CD4-positive, alpha-beta T cell treated with Interleukin-6 at 100 ng/mL for 8 hours (primary cell): Measurements from ENCODE around the gene CAMP.
"Not testable (repeated sequence)": the region's sequence is repeated elsewhere in the genome, so short reads cannot be mapped to it uniquely, and the experiment has no call there.

ENCODE experiments used
- DNase-seq: peaks from one replicate; pipeline ENCODE4 v3.0.0-alpha.2; 2020; ENCODE audit warnings: mixed read lengths, low spot score

The CAMP gene, protein sequence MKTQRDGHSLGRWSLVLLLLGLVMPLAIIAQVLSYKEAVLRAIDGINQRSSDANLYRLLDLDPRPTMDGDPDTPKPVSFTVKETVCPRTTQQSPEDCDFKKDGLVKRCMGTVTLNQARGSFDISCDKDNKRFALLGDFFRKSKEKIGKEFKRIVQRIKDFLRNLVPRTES

DNA sequence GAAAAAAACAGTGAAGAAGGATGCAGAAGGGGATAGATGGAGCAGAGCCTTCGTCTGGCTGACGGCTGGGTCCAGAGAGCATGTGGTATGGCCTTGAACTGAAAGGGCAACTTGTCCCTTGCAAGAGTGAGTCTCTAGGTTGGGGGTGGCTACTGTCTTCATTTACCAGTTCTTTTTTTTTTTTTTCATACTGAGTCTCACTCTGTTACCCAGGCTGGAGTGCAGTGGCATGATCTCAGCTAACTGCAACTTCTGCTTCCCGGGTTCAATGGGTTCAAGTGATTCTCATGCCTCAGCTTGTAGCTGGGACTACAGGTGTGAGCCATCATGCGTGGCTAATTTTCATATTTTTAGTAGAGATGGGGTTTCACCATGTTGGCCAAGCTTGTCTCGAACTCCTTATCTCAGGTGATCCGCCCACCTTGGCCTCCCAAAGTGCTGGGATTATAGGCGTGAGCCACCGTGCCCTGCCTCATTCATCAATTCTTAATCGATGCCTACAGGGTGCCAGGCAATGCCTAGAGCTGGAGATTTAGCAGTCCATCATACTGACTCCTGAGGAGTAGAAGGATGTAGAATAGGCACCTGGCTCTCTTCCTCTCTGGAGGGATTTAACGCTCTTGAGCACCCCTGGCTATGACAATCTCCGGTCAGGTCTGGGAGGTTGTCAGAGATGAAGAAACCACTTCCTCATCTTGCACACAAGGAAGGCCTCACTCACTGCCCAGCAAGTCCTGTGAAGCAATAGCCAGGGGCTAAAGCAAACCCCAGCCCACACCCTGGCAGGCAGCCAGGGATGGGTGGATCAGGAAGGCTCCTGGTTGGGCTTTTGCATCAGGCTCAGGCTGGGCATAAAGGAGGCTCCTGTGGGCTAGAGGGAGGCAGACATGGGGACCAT lies at the start of gene CAMP:
TSS of gene CAMP (plus strand) at position 880 of the 898 bp plus-strand sequence. CDS start at position 897, 17 bp downstream.
- DNase-seq: no peak

GRCh38 chr3:48178072-48178471 lies 45.2 kb upstream of the CAMP start:
- no peak for DNase-seq

GRCh38 chr3:48180021-48180420 lies 43.3 kb upstream of the CAMP start:
- DNase-seq: no peak

DNA sequence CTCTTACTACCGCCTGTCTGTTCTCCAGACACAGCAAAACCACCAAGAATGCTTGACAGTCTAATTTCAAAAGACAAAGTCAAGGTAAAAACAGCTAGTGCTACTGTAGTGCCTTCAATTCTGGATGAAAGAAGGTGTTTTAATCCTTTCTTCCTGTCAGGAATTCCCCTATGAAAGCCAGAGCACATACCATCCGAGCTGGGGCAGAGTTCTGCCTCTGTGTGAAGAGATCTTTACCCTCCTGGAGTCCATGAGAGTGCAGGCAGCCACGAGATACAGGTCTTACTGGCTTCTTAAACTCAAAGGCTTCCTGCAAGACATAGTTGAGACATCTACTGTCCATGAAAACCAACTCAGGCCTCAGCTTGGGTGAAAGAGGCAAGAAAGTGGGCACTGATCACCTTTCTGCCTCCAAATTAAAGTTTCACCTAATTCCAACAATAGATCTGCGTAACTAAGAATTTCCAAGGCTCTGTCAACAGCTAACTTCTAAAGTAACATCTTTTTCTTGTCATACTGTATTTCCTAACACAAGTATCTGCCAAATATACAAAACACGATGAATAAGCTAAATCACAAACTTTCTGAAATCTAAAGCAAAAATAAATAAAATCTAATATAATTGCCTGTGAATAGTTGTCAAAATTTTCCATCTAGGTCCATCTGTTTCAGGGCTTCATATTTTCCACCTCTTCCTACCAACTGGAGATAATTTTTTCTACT lies 42.6 kb upstream of the CAMP start:
- DNase-seq: no peak

DNA sequence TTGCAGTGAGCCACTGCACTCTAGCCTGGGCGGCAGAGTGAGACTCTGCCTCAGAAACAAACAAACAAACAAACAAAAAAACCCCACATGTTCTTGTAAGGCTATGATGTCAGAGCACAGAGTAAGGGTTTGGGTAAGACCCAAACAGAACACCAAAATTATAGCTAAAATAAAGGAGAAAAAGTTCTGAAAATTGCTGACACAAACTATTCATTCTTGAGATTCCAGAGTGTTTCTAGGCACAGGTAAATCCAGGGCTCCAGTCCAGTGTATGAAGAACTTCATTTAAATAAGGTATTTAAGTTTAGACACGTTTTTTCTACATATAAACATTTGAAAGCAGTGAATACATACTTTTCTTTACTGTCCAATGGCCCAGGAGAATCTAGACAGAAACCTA lies 39.0 kb upstream of the CAMP start:
- DNase-seq: no peak

- DNase-seq: no peak
Observed at GRCh38 chr3:48185129-48185528, 38.2 kb upstream of the CAMP start.

GRCh38 chr3:48186631-48187300 lies 36.5 kb upstream of the CAMP start:
- DNase-seq: no peak

GRCh38 chr3:48187301-48187578 lies 36.1 kb upstream of the CAMP start:
- DNase-seq: no peak

DNA sequence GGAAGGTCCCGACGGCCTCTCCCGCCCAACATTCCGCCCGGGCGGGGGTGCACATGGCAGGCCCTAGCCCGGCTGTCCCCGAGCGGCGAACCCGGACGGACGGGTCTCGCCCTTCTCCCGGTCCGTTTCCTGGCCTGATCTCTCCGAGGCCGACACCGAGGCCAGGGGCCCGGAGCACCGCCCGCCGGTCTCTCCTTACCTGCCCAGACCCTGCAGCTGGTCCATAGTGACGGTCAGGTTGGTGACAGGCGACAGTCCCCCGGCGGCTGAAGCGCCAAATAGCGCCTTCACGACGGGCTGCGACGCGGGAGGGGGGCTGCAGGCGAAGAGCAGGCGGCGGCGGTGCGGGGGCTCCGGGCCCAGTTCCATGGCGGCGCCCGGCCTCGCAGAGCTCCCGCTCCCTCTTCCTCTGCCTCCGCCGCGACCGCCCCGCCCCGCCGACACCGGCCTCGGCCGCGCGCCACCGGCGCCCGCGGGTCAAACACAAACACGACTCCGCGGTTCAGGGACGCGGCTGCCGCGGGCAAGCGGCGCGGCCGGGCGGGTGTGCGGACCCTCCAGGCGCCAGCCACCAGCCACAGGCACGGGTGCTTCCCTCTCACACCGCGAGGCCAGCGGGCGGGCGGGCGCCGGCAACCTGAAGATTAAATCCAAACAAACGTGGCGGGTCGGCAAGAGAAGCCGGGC lies 35.6 kb upstream of the CAMP start:
- DNase-seq: no peak

GRCh38 chr3:48188266-48189201 lies 34.8 kb upstream of the CAMP start, which contains the start of gene CDC25A:
Gene CDC25A (minus strand): TSS chr3:48188417. CDS start chr3:48187947, 470 bp downstream.
- peak; percentile 96 for DNase-seq

DNA sequence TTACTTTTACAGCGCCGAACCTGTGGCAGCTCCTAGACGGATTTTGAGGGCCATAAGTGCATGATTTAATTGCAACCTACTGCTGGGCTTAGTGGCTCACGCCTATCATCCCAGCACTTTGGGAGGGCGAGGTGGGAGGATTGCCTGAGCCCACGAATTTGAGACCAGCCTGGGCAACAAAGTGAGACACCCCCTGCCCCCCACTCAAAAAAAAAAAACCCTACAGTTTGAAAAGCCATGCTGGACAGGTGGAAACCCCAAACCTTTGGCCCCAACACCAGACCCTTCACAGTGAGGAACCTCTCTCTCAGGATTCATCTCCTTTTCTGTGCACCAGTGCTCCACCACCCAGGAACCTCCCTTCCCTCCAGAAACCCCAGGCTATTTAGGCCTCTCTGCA lies 34.0 kb upstream of the CAMP start:
- DNase-seq: no peak

GRCh38 chr3:48190911-48191310 lies 32.4 kb upstream of the CAMP start:
- DNase-seq: no peak

DNA sequence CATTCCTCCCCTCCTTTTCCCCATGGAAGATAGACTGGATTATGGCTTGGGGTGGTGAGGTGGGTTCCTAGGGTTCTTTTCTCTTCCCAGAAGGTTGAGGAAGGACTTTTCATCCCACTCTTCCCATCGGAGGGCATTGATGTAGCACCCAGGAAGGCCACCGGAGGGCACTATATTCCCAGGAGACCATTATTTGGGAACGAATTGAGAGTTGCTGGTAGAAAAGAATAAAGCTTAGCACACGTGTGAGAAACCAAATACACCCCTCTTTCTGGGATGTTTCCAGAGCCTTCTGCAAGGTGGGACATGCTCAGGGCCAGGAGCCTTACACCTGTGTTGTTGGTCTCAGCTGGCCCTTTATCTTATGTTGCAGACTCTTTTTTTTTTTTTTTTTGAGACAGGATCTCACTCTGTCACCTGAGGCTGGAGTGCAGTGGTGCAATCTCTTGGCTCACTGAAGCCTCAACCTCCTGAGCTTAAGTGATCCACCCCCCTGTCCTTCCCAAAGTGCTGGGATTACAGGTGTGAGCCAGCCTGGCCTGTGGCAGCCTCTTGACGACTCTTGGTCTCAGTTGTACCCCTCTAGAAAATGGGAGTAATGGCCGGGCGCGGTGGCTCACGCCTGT lies 28.7 kb upstream of the CAMP start:
- no peak for DNase-seq

DNA sequence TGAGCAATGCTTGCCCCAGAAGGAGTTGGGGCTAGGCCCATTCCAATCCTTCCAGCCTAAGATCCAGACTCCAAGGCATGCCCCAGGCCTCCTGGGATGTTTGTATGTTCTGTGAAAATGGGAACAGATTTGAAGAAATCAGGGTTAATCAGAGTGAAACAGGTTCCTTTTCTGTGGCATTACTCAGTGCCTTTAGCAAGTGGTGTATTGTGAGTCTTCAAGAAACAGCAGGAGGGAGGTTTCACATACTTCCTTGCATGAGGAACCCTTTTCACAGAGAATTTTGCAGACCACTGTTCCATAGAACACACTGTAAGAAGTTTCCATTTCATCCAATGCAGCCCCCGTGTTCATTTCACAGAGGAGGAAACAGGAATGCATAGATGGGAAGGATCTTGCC lies 26.7 kb upstream of the CAMP start:
- DNase-seq: no peak

DNA sequence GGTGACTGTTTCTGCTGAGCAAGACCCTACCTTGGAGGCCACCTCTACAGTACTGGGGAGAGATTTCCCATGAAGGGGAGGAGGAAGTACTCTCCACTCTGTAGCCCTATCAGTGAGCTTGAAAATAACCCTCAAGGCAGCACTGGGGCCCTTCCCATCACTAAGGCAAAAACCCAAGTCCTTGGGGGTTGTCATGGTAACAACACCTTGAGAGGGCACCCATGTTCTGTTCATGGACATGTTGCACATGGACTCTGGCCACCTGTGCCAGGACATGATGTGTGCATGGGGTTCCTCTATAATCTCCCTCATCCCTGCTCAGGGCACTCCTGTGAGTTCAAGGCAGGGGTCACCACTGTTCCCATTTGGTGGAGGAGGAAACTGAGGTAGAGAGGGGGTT lies 24.2 kb upstream of the CAMP start:
- no peak for DNase-seq

DNA sequence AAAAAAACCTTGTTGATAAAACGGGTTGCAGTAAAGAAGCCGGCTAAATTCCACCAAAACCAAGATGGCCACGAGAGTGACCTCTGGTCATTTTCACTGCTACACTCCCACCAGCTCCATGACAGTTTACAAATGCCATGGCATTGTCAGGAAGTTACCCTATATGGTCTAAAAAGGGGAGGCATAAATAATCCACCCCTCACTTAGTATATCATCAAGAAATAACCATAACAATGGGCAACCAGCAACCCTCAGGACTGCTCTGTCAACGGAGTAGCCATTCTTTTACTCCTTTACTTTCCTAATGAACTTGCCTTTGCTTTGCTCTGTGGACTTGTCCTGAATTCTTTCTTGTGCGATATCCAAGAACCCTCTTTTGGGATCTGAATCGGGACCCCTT lies 20.7 kb upstream of the CAMP start:
- DNase-seq: no peak

- DNase-seq: no peak
Observed at GRCh38 chr3:48208076-48208475, 15.2 kb upstream of the CAMP start.

DNA sequence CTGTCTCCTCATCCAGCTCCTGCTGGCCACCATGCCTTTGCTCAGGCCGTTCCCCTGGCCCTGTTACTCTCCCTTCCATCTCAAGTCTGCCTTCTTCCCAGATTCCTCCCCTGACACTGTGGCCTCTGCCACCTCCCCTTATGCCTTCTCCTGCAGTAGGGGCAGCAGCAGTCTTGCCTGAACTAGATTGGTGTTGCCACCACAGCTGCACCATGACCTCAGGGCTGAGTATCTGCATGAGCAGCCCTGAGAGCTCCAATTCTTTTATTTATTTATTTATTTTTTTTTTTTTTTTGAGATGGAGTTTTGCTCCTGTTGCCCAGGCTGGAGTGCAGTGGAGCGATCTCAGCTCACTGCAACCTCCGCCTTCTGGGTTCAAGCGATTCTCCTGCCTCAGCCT lies 13.8 kb upstream of the CAMP start:
- DNase-seq: no peak

DNA sequence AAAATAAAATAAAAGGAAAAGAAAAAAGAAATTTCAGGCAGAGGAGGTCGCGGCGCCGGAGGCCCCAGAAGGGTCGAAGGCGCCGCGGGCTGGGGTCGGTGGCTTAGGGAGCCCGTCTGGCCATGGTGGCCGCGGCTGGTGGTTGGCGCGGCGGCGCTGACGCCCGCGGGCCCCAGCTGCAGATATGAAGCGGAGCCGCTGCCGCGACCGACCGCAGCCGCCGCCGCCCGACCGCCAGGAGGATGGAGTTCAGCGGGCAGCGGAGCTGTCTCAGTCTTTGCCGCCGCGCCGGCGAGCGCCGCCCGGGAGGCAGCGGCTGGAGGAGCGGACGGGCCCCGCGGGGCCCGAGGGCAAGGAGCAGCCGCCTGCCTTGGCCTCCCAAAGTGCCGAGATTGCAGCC lies 12.8 kb upstream of the CAMP start:
- not testable (repeated sequence) for DNase-seq

DNA sequence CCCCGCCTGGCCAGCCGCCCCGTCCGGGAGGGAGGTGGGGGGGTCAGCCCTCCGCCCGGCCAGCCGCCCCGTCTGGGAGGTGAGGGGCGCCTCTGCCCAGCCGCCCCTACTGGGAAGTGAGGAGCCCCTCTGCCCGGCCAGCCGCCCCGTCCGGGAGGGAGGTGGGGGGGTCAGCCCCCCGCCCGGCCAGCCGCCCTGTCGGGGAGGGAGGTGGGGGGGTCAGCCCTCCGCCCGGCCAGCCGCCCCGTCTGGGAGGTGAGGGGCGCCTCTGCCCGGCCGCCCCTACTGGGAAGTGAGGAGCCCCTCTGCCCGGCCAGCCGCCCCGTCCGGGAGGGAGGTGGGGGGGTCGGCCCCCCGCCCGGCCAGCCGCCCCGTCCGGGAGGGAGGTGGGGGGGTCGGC lies 11.5 kb upstream of the CAMP start:
- DNase-seq: not testable (repeated sequence)
